Measurements from ENCODE around the gene PCDHGA9.
"Not testable (repeated sequence)": the region's sequence is repeated elsewhere in the genome, so short reads cannot be mapped to it uniquely, and the experiment has no call there.

The PCDHGA9 gene

DNA sequence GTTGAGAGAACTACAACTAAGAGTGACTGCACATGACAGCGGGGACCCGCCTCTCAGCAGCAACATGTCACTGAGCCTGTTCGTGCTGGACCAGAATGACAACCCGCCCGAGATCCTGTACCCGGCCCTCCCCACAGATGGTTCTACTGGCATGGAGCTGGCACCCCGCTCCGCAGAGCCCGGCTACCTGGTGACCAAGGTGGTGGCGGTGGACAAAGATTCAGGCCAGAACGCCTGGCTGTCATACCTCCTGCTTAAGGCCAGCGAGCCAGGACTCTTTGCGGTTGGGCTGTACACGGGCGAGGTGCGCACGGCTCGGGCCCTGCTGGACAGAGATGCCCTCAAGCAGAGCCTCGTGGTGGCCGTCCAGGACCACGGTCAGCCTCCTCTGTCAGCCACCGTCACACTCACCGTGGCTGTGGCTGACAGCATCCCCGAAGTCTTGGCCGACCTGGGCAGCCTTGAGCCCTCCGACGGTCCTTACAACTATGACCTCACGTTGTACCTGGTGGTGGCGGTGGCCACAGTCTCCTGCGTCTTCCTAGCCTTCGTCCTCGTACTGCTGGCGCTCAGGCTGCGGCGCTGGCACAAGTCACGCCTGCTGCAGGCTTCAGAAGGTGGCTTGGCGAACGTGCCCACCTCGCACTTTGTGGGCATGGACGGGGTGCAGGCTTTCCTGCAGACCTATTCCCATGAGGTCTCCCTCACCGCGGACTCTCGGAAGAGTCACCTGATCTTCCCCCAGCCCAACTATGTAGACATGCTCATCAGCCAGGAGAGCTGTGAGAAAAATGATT, 17.9 kb upstream of the PCDHGA9 start:
- no peak for DNase-seq

DNA sequence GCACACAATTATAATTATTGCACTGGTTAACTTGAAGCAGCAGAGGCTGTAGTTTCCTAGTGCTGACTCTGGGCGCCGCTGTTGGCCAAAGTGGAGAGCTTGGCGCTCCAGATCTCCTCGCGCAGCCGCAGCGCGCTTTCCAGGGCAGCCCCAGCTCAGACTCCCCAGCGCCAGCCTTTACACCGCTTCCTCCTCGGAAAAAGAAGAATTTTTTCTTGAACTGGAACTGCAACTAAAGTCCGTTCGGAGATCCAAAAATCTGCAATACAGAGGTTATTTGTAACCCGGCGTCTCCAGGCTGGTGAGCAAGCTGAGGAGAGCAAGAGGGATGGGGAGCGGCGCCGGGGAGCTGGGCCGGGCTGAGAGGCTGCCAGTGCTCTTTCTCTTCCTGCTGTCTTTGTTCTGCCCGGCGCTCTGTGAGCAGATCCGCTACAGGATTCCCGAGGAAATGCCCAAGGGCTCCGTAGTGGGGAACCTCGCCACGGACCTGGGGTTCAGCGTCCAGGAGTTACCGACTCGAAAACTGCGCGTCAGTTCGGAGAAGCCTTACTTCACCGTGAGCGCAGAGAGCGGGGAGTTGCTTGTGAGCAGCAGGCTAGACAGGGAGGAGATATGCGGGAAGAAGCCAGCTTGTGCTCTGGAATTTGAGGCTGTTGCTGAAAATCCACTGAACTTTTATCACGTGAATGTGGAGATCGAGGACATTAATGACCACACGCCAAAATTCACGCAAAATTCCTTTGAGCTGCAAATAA, 14.8 kb upstream of the PCDHGA9 start, which contains the start of gene PCDHGB4:
Gene PCDHGB4, plus strand, starts transcription at position 142 of the 755 bp plus-strand sequence. Its CDS starts 187 bp downstream, at position 329.
- not testable (repeated sequence) for DNase-seq

DNA sequence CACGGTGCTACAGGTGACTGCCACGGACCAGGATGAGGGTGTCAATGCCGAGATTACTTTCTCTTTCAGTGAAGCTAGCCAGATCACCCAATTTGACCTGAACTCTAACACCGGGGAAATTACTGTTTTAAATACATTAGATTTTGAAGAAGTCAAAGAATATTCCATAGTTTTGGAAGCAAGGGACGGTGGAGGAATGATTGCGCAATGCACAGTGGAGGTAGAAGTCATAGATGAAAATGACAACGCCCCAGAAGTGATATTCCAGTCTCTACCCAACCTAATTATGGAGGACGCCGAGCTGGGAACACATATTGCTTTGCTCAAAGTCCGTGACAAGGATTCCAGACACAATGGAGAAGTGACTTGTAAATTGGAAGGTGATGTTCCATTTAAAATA, 13.9 kb upstream of the PCDHGA9 start:
- DNase-seq: no peak

DNA sequence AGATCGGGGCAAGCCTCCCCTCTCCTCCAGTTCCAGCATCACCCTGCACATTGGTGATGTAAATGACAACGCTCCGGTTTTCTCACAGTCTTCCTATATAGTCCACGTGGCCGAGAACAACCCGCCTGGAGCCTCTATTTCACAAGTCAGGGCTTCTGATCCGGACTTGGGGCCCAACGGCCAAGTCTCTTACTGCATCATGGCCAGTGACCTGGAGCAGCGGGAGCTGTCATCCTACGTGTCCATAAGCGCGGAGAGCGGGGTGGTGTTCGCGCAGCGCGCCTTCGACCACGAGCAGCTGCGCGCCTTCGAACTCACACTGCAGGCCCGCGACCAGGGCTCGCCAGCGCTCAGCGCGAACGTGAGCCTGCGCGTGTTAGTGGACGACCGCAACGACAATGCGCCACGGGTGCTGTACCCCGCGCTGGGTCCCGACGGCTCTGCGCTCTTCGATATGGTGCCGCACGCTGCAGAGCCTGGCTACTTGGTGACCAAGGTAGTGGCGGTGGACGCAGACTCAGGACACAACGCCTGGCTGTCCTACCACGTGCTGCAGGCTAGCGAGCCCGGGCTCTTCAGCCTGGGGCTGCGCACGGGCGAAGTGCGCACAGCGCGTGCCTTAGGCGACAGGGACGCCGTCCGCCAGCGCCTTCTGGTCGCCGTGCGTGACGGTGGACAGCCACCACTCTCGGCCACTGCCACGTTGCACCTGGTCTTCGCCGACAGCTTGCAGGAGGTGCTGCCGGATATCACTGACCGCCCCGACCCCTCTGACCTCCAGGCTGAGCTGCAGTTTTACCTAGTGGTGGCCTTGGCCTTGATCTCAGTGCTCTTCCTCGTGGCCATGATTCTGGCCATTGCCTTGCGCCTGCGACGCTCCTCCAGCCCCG, 13.2 kb upstream of the PCDHGA9 start:
- no peak for DNase-seq

DNA sequence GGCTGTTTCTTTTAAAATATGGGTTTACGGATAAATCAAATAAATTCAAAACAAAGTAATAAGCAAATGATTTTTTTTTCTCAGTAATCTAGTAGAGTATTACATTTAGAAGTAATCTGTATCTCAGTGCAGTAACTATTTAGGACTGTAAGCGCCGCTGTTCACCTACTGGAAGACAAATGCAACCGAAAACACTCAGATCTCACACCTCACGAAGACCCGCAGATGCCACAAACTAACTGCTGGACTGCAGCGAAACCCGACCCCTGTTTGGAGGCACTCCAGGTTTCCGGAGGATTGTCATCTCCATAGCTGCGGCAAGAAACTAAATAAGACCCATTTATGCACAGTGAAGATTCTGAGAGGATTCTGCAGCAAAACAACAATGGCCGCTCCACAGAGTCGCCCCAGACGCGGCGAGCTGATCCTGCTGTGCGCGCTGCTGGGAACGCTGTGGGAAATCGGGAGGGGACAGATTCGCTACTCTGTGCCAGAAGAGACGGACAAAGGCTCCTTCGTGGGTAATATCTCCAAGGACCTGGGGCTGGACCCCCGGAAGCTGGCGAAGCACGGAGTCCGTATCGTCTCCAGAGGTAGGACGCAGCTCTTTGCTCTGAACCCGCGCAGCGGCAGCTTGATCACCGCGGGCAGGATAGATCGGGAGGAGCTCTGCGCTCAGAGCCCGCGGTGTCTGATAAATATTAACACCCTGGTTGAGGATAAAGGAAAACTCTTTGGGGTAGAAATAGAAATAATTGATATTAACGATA, 10.0 kb upstream of the PCDHGA9 start, which contains the start of gene PCDHGA8:
Gene PCDHGA8, plus strand, starts transcription at position 205 of the 770 bp plus-strand sequence. Its CDS starts 181 bp downstream, at position 386.
- no peak for DNase-seq

DNA sequence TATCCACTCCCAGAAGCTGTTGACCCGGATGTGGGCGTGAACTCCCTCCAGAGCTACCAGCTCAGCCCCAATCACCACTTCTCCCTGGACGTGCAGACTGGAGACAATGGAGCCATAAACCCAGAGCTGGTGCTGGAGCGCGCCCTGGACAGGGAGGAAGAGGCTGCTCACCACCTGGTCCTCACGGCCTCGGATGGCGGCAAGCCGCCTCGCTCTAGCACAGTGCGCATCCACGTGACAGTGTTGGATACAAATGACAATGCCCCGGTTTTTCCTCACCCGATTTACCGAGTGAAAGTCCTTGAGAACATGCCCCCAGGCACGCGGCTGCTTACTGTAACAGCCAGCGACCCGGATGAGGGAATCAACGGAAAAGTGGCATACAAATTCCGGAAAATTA, 9.3 kb upstream of the PCDHGA9 start:
- DNase-seq: no peak

DNA sequence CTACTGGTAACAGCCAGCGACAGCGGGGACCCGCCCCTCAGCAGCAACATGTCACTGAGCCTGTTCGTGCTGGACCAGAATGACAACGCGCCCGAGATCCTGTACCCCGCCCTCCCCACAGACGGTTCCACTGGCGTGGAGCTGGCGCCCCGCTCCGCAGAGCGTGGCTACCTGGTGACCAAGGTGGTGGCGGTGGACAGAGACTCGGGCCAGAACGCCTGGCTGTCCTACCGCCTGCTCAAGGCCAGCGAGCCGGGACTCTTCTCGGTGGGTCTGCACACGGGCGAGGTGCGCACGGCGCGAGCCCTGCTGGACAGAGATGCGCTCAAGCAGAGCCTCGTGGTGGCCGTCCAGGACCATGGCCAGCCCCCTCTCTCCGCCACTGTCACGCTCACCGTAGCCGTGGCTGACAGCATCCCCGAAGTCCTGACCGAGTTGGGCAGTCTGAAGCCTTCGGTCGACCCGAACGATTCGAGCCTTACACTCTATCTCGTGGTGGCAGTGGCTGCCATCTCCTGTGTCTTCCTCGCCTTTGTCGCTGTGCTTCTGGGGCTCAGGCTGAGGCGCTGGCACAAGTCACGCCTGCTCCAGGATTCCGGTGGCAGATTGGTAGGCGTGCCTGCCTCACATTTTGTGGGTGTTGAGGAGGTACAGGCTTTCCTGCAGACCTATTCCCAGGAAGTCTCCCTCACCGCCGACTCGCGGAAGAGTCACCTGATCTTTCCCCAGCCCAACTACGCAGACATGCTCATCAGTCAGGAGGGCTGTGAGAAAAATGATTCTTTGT, 8.0 kb upstream of the PCDHGA9 start:
- not testable (repeated sequence) for DNase-seq

DNA sequence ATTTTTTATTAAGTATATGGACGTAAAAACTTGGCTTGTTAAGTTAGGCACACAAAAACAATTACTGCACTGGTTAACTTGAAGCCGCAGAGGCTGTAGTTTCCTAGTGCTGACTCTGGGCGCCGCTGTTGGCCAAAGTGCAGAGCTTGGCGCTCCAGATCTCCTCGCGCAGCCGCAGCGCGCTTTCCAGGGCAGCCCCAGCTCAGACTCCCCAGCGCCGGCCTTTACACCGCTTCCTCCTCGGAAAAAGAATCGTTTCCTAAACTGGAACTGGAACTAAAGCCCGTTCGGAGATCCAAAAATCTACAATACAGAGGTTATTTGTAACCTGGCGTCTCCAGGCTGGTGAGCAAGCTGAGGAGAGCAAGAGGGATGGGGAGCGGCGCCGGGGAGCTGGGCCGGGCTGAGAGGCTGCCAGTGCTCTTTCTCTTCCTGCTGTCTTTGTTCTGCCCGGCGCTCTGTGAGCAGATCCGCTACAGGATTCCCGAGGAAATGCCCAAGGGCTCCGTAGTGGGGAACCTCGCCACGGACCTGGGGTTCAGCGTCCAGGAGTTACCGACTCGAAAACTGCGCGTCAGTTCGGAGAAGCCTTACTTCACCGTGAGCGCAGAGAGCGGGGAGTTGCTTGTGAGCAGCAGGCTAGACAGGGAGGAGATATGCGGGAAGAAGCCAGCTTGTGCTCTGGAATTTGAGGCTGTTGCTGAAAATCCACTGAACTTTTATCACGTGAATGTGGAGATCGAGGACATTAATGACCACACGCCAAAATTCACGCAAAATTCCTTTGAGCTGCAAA, 4.6 kb upstream of the PCDHGA9 start, which contains the start of gene PCDHGB5:
Gene PCDHGB5, plus strand, starts transcription at position 192 of the 796 bp plus-strand sequence. Its CDS starts 181 bp downstream, at position 373.
- DNase-seq: not testable (repeated sequence)

DNA sequence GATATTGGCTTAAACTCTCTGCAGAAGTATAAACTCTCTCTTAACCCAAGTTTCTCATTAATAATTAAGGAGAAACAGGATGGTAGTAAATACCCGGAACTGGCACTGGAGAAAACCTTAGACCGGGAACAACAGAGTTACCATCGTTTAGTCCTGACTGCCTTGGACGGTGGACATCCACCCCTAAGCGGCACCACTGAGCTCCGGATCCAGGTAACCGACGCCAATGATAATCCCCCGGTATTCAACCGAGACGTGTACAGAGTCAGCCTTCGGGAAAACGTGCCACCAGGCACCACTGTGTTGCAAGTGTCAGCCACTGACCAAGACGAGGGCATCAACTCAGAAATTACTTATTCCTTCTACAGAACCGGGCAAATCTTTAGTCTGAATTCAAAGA, 4.0 kb upstream of the PCDHGA9 start:
- no peak for DNase-seq

DNA sequence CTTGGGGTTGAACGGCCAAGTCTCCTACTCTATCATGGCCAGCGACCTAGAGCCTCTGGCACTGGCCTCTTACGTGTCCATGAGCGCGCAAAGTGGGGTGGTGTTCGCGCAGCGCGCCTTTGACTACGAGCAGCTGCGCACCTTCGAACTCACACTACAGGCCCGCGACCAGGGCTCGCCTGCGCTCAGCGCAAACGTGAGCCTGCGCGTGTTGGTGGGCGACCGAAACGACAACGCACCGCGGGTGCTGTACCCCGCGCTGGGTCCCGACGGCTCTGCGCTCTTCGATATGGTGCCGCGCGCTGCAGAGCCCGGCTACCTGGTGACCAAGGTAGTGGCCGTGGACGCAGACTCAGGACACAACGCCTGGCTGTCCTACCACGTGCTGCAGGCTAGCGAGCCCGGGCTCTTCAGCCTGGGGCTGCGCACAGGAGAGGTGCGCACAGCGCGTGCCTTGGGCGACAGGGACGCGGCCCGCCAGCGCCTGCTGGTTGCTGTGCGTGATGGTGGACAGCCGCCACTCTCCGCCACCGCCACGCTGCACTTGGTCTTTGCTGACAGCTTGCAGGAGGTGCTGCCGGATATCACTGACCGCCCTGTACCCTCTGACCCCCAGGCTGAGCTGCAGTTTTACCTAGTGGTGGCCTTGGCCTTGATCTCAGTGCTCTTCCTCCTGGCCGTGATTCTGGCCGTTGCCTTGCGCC, 2.9 kb upstream of the PCDHGA9 start:
- no peak for DNase-seq

DNA sequence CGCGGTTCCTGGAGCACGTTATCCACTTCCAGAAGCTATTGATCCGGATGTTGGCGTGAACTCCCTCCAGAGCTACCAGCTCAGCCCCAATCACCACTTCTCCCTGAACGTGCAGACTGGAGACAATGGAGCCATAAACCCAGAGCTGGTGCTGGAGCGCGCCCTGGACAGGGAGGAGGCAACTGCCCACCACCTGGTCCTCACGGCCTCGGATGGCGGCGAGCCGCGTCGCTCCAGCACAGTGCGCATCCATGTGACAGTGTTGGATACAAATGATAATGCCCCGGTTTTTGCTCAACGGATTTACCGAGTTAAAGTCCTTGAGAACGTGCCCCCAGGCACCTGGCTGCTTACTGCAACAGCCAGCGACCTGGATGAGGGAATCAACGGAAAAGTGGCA, 809 bp downstream of the PCDHGA9 start:
- no peak for DNase-seq

DNA sequence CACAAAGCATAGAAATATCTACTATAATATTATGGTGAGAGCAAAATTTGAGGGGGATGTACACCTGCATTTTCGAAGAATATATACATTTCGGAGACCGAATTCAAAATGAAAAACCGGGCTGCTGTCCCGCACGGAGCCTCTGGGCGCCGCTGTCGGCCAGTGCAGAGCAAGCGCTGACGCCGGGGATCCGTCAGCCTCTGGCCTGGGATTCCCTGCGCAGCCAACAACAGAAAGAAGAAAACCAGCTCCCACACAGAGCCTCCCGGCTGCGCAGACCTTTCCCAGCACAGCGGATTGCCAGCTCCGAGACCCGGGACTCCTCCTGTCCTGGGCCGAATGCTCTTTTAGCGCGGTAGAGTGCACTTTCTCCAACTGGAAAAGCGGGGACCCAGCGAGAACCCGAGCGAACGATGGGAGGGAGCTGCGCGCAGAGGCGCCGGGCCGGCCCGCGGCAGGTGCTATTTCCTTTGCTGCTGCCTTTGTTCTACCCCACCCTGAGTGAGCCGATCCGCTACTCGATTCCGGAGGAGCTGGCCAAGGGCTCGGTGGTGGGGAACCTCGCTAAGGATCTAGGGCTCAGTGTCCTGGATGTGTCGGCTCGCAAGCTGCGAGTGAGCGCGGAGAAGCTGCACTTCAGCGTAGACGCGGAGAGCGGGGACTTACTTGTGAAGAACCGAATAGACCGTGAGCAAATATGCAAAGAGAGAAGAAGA, 5.4 kb downstream of the PCDHGA9 start, which contains the start of gene PCDHGB6:
Gene PCDHGB6, plus strand, starts transcription at position 232 of the 716 bp plus-strand sequence. Its CDS starts 182 bp downstream, at position 414.
- not testable (repeated sequence) for DNase-seq

DNA sequence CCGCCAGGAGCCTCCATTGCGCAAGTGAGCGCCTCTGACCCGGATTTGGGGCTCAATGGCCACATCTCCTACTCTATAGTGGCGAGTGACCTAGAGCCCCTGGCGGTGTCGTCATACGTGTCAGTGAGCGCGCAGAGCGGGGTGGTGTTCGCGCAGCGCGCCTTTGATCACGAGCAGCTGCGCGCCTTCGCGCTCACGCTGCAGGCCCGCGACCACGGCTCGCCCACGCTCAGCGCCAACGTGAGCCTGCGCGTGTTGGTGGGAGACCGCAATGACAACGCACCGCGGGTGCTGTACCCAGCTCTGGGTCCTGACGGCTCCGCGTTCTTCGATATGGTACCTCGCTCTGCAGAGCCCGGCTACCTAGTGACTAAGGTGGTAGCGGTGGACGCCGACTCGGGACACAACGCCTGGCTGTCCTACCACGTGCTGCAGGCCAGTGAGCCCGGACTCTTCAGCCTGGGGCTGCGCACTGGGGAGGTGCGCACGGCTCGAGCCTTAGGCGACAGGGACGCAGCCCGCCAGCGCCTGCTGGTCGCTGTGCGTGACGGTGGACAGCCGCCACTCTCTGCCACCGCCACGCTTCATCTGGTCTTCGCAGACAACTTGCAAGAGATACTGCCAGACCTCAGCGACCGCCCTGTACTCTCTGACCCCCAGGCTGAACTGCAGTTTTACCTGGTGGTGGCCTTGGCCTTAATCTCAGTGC, 7.2 kb downstream of the PCDHGA9 start:
- DNase-seq: no peak

DNA sequence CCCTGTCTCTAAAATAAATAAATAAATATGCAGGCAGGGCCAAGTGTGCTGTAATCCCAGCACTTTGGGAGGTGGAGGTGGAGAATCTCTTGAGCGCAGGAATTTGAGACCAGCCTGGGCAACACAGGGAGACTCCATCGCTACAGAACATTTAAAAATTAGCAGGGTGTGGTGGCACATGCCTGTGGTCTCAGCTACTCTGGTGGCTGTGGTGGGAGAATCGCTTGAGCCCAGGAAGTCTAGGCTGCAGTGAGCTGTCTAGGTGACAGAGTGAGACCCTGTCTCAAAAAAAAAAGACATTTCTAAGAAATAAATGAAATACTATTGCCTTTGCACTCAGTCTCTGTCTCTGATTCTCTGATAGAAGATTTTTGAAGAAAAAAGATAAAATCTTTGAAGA, 9.0 kb downstream of the PCDHGA9 start:
- no peak for DNase-seq

DNA sequence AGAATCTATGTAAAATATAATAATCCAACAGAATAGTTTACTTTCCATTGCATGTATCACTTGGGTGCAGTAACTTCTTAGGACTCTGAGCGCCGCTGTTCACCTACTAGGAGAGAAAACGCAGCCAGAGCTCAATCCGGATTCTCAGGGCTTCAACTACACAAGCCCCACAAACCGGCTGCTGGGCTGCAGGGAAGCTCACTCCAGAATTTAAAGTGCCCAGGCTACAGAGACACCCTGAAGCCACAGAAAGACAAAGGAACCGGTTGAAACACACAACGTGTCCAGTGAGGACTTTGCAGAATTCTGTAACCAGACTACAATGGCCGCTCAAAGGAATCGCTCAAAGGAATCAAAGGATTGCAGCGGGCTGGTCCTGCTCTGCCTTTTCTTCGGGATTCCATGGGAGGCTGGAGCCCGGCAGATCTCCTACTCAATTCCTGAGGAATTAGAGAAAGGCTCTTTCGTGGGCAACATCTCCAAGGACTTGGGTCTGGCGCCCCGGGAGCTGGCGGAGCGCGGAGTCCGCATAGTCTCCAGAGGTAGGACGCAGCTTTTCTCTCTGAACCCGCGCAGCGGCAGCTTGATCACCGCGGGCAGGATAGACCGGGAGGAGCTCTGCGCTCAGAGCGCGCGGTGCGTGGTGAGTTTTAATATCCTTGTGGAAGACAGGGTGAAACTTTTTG, 10.4 kb downstream of the PCDHGA9 start, which contains the start of gene PCDHGA10:
Gene PCDHGA10, plus strand, starts transcription at position 134 of the 686 bp plus-strand sequence. Its CDS starts 189 bp downstream, at position 323.
- no peak for DNase-seq

DNA sequence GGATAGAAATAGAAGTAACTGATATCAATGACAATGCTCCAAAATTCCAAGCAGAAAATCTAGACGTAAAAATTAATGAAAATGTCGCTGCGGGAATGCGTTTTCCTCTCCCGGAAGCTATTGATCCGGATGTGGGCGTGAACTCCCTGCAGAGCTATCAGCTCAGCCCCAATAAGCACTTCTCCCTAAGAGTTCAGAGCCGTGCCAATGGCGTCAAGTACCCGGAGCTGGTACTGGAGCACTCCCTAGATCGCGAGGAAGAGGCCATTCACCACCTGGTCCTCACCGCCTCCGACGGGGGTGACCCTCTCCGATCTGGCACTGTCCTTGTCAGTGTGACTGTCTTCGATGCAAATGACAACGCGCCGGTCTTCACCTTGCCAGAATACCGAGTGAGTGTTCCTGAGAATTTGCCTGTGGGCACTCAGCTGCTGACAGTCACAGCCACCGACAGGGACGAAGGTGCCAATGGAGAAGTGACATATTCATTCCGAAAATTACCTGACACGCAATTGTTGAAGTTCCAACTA, 11.0 kb downstream of the PCDHGA9 start:
- DNase-seq: no peak

All from NCI-H2227 treated with DMSO at 0.1 percent for 48 hours (cell line).